Ascending aorta (tissue), 2 donors: ENCODE measurements around the gene SEC61G. TPM values are rescaled to one million over a fixed set of nuclear protein-coding genes. Genes with fewer than 3 reads are reported as not detected.

Experiments used
- DNase-seq, 2 donors: peaks; one replicate each; pipeline ENCODE4 v3.0.0-alpha.2; 2019; ENCODE audit warnings: low spot score in 2 of 2
- H3K27ac ChIP-seq, 2 donors: fragments of 200-600 bp; sonication (generic); one replicate each; pipeline ENCODE4 v1.5.1; 2016 to 2017; ENCODE audit warnings: mild to moderate bottlenecking in 1 of 2
- H3K27me3 ChIP-seq: fragments of 200-600 bp; sonication (generic); one replicate; pipeline ENCODE4 v1.5.1; 2017
- H3K36me3 ChIP-seq, 2 donors: fragments of 200-600 bp; sonication (generic); one replicate each; pipeline ENCODE4 v1.5.1; 2016
- H3K4me1 ChIP-seq, 2 donors: fragments of 200-600 bp; sonication (generic); one replicate each; pipeline ENCODE4 v1.5.1; 2016 to 2017; ENCODE audit warnings: mild to moderate bottlenecking in 1 of 2
- H3K4me3 ChIP-seq, 2 donors: fragments of 200-600 bp; sonication (generic); one replicate each; pipeline ENCODE4 v1.5.1; 2016 to 2017; ENCODE audit warnings: mild to moderate bottlenecking in 1 of 2
- H3K9me3 ChIP-seq, 2 donors: fragments of 200-600 bp; sonication (generic); one replicate each; pipeline ENCODE4 v1.5.1; 2016
- CTCF ChIP-seq, 3 experiments: fragments of 200-600 bp in 2 of 3; fragments of 450-650 bp in 1 of 3; sonication (generic) in 2 of 3; IDR thresholded peaks; one replicate each; pipeline ENCODE4 v1.5.1; 2016 to 2019; ENCODE audit warnings: antibody characterized with exemption in 3 of 3, mild to moderate bottlenecking in 1 of 3, moderate library complexity in 1 of 3
- intact Hi-C: fragments of 100-400 bp; cut with DNase I; formaldehyde crosslinking; loops from one replicate; pipeline ENCODE4 v1.15.1; 2023
- total RNA-seq: library from RNA; depleted of rRNA; stranded (reverse); fragments of >200 nt; gene quantifications from one replicate; pipeline ENCODE4 v1.1.0, GENCODE V29; 2016

Gene SEC61G
- total RNA-seq, result 166 TPM

- Histone ChIP-seq H3K9me3 (no peaks in the 10 kb centered on the region), H3K27ac (peak within 1 kb of the TSS; percentile 84 to 86), H3K4me3 (peak within 1 kb of the TSS; percentile 78 to 92), H3K36me3 (peaks cover 0 to 18% of the 10 kb centered on the region in 2 donors), H3K27me3 (no peaks in the 10 kb centered on the region), H3K4me1 (peaks cover 0 to 19% of the 10 kb centered on the region in 2 donors)
- peak in 1 of 3 experiments; percentile 12 for TF ChIP-seq CTCF (IDR thresholded peaks at IDR 0.05)
- DNase-seq, result peak; percentile 89 to 98
- intact Hi-C loops, result loop anchor here (1.0 to 10.0 kb wide), 9 partner anchors 78 to 1418 kb away; partner anchors contain the start of genes CHCHD2, EGFR, MRPS17 and VOPP1
Measured at GRCh38 chr7:54758702-54759592, at the start of gene SEC61G. SEC61G (minus strand) TSS chr7:54759211; CDS start chr7:54757588, 1,623 bp downstream.

- Histone ChIP-seq H3K36me3 (no peaks in the 10 kb centered on the region), H3K27me3 (no peaks in the 10 kb centered on the region), H3K4me1 (no peaks in the 10 kb centered on the region), H3K4me3 (no peak overlapping the region), H3K27ac (no peak overlapping the region), H3K9me3 (no peaks in the 10 kb centered on the region)
- DNase-seq, result no peak
- no peak for TF ChIP-seq CTCF (IDR thresholded peaks at IDR 0.05)
- intact Hi-C loops, result no loop called here
Measured at GRCh38 chr7:54802841-54803240, 43.8 kb upstream of the SEC61G start.

DNA sequence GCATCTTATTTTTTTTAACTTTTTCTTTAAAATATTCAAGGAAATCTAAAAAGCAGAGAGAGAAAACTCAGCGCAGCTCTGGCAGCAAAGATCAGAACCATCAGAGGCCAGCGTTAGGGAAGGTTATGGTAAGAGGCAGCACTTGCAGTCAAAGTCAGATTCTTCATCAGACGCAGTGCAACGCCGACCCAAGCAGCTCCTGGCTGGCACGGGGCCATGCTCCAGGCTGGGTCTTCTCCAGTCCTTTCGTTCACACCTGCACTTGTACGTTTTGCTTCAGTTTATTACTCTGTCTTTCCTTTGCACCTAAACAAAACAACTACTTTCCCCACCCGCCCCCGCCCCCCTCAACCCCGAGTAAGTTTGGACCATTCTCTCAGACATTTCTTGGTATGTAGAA lies 43.1 kb upstream of the SEC61G start:
- Histone ChIP-seq H3K27ac (no peak overlapping the region), H3K9me3 (no peaks in the 10 kb centered on the region), H3K4me1 (no peaks in the 10 kb centered on the region), H3K36me3 (no peaks in the 10 kb centered on the region), H3K27me3 (no peaks in the 10 kb centered on the region), H3K4me3 (no peak overlapping the region)
- intact Hi-C loops, result no loop called here
- TF ChIP-seq CTCF (IDR thresholded peaks at IDR 0.05), result no peak
- DNase-seq, result no peak

GRCh38 chr7:54799792-54800191 lies 40.8 kb upstream of the SEC61G start:
- intact Hi-C loops, result no loop called here
- TF ChIP-seq CTCF (IDR thresholded peaks at IDR 0.05), result no peak
- Histone ChIP-seq H3K36me3 (no peaks in the 10 kb centered on the region), H3K4me1 (no peaks in the 10 kb centered on the region), H3K9me3 (no peaks in the 10 kb centered on the region), H3K27me3 (no peaks in the 10 kb centered on the region), H3K27ac (no peak overlapping the region), H3K4me3 (no peak overlapping the region)
- no peak for DNase-seq

GRCh38 chr7:54798530-54798929 lies 39.5 kb upstream of the SEC61G start:
- DNase-seq, result no peak
- Histone ChIP-seq H3K27me3 (no peaks in the 10 kb centered on the region), H3K36me3 (no peaks in the 10 kb centered on the region), H3K4me1 (no peaks in the 10 kb centered on the region), H3K27ac (no peak overlapping the region), H3K9me3 (no peaks in the 10 kb centered on the region), H3K4me3 (no peak overlapping the region)
- TF ChIP-seq CTCF (IDR thresholded peaks at IDR 0.05), result no peak
- intact Hi-C loops, result no loop called here
